HG03469 (cell line): ENCODE measurements around the gene SPATA21.
"Not testable (repeated sequence)": the region's sequence is repeated elsewhere in the genome, so short reads cannot be mapped to it uniquely, and the experiment has no call there.

Source experiments
- ATAC-seq: cut with Tn5 transposase; IDR thresholded peaks from one replicate; pipeline ENCODE4 v1.9.1; 2021; ENCODE audit warnings: mild to moderate bottlenecking, moderate library complexity, moderate number of reproducible peaks; ENCODE audit not compliant: unreplicated experiment

SPATA21 gene, protein sequence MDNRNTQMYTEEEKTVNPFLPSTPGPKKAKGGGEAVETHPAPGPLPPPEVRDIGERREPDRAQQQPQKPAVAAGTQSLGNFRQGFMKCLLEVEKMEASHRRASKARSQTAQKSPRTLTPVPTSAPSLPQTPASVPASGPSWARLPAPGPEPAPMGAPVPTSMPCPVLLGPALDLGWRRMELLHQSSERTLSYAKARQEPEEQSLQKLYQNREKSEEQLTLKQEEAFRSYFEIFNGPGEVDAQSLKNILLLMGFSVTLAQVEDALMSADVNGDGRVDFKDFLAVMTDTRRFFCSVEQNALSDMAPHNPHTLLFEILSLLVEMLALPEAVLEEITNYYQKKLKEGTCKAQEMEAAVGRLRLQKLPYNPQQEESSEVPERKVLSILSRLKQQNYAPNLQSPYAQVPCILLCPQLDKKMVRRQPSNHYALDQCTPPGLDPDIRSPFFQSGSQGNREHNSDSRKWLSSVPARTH

DNA sequence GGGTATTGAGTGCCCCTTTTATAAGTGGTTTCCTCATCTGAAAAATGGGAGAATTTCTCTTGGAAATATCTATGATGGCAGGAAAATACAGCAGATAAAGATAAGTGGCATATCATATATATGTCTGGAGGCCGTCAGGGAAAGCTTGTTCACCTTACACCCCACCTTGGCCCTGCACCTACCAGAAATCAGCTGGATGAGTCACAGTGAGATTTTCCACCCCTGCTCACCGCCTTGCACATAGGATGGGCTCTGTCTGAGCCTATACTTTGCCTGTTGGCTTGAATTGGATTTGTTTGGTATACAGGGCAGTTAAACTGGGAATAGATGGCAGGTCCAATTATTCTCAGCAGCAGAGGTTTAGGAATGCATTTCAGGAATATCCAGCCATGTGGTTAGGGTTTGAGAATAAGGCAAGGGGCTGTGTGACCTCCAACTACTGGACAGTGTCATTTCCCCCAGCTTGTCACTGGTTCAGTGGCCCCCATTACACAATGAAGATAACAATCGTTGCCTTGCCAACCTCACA, at the start of gene SPATA21:
Gene SPATA21, minus strand, starts transcription at position 479 of the 529 bp plus-strand sequence. CDS start 6,053 bp downstream, outside the sequence.
- ATAC-seq, result no peak

DNA sequence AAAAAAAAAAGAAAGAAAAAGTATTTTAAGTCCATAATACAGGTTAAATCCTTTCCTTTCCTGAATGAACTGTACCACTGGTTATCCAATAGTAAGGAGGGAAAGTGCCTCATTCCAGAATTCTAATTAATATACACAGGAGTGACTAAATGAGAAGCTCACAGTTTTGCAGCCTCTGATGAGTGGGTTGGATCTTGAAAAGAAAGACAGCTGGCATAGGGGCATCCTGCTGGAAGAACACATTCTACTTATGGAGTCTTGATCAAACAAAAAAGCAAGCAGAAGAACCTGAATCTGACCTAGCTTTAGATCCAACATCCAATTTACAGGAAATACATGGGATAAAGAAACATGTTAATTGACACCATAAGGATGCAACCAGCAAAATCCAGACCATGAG, 49.8 kb upstream of the SPATA21 start:
- not testable (repeated sequence) for ATAC-seq

DNA sequence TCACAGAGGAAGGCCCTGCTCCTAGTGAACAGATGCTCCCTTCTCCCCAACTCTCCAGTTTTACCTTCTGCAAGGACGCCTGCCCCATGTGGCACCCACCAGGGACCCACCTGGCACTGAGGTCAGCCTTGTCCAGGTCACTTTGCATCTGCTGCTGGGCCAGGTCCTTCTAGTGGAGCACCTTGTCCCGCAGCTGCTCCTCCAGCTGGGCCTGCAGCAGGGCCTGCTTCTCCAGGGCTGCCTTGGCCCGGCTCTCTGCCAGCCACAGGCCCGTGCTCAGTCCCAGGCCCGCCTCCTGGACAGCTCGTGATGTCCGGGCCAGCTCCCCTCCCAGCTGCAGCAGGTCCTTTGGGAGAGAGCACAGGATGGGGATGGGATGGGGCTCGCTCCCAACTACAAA, 49.1 kb upstream of the SPATA21 start:
- ATAC-seq, result not testable (repeated sequence)

DNA sequence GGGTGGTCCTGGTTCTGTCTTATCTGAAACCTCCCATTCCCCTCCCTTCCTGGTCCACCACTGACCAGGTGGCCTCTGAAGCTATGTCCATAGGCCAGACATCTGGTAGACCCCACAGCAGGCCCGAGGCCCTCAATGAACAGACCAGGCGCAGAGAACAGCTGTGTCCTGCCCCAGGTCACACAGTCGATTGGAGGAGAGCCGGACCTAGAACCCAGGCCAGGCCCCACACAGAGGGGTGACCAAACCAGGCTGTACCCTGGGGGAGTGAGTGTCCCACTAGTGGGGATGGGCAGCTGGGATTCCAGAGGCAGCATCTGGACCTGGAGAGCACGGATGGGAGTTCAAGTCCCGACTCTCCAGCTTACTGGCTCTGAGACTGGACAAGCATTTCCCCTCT, 47.7 kb upstream of the SPATA21 start:
- no peak for ATAC-seq

DNA sequence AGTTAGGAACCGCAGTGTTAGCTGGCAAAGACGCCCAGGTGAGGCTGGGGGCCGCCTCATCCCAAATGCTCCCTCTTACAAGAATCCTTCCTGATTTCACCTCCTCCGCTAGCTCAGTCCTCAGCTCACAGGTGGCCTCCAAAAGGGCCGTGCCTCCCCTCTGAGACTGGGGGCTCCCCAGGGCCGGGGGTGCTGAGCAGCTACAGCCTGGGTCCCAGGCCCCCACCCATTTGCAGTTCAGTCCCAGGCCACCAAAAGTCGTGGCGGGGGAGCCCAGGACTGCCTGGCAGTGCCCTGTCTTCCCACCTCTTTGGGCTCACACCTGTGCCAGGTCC, 47.2 kb upstream of the SPATA21 start:
- ATAC-seq, result no peak

DNA sequence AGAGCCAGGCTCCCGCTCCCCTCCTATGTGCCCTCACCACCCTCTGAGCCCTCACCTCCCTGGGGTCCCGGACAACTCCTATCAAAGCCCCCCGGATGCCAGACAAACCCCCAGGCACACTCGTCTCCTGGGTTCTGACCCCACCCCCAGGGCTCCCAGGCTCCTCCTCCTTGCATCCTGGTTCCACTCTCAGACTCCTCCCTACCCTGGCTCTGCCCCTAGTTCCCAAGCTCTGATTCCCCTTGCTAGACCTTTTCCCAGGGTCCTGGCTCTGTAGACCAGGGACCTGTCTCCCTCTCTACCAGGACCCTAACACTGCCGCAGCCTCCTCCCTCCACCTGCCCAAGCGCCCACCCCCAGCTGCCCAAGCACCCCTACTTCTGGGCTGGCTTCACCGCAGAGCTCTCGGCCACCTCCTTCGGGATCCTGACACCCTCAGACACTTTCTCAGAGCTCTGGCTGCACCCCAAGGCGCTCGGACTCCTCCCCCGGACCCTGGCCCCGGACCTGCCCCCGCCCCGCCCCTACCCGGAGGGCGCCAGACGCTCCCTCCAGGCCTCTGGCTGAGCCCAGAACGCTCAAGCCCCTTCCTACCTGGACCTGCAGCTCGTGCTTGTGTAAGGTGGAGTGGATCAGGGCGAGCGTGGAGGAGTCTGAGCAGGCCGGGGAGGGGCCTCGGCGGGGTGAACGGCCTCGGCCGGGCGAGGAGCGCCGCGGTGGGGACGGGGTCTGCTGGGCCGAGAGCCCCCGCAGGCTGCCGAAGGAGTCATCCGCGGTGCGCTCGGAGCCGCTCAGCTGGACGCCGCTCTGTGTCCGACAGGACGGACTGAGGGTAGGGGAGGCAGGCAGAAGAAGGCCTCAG, 46.6 kb upstream of the SPATA21 start:
- ATAC-seq, result not testable (repeated sequence)

DNA sequence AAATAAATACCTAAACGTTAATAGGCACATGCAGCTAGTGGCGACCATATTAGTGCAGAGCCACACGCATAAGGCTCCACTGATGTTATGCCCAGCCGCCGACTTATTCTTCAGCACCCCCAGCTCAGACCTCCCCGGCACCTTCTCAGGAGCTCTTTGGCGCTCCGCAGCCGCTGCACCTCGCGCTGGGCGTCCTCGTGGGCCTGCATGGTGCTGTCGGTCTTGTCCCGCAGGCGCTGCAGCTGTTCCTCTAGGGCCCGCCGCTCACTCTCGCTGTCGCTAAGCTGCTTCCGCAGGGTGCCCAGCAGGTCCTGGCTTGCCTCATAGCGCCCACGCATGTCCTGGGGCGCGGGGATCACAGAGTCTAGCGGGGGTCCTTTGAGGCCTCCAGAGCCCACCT, 45.9 kb upstream of the SPATA21 start:
- not testable (repeated sequence) for ATAC-seq

DNA sequence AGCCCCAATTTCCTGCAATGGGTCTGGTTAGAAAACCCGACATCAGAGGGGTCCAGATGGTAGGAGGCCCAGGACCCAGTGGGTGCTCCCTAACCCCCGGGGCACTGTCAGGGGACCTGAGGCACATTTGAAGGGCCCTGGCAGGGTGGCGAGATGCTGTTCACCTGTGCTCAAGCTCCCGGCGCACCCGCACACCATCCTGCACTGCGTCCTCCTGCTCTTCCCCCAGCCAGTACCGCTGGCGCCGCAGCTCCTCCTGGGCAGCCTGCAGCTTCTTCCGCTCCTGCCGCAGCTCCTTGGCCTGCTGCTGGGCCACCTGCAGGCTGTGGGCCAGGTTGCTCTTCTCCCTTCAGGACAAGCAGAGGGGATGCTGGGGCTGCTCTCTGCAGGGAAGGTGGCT, 40.9 kb upstream of the SPATA21 start:
- no peak for ATAC-seq

DNA sequence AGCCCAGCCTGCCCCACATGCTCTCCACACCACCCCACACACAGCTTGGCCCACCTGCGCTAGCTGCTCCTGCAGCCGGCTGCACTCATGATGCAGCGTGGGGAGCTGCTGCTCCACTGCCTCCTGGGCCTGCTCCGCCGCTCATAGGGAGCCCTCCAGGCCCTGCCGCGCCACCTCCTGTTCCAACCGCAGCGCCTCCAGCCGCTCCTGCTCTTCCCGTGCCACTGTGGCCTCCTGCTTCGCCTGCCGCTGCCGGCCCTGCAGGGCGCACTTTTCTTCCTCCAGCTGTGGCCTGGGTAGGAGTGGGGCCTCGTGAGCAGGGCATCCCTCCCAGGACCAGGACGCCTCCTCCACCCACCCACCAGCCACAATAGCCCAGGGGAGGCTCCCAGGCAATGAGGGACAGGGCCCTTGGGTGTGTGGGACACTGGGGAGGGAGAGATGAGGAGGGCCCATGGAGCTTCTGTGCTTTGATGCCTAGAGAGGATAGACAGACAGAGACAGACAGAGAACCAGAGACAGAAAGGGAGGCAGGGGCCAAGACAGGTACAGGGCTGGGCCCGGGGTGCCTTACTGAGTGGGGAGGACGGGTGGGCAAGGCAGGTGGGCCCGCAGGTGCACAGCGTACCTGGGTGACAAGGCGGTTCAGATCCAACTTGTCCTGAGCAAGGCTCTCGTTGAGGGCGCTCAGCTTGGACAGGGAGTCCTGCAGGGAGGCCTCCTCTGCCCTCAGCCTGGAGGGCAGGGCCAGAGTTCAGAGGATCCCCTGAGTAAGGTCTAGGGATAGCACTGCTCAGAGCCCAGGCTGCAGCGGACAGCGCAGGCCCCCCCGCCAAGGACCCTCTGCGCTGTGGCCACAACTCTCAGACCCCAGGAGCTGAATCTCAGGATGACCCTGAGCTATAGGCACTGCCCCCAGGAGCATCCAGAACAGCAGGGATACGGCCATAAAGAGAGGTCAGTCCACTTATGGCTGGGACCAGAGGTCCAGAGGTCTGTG, 38.8 kb upstream of the SPATA21 start:
- not testable (repeated sequence) for ATAC-seq

DNA sequence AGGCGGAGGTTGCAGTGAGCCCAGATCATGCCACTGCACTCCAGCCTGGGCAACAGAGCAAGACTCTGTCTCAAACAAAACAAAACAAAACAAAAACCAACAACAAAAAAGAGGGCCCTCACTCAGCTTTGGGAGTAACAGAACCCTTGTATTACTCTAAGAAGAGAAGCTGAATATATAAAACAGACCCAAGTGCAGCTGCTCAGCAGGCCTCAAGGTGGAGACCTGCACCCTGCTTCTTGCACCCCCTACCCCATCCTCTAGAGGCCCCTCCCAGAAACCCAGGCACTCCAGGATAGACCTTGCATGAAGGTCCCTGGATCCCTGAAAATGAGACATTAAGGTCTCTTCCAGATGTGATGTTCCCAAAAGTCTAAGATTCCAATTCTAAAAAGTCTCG, 37.7 kb upstream of the SPATA21 start:
- not testable (repeated sequence) for ATAC-seq

DNA sequence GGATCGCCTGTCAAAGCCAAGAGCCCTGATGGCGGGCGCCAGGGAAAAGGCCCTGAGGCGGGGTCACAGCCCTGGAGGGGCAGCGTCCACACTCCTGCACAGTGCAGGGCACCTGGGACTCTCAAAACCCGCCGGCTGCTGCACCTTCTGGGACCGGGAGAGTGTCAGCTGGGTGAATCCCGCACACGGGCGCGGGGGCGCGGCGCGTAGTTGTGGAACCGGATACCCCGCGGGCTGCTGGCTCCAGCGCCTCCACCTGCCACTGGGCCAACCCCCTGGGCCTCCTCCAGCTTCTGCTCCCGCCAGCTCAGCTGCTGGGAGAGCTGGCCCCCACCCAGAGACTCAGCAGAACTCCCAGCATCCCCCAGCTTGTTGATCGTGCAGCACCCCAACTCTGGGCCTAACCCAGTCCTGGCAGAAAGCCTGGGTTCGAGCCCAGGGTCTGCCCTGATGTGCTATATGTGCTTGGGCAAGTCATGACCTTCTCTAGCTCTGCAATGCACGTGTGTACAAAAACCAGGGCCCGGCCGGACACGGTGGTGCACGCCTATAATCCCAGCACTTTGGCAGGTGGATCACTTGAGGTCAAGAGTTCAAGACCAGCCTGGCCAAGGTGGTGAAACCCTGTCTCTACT, 37.1 kb upstream of the SPATA21 start:
- no peak for ATAC-seq

DNA sequence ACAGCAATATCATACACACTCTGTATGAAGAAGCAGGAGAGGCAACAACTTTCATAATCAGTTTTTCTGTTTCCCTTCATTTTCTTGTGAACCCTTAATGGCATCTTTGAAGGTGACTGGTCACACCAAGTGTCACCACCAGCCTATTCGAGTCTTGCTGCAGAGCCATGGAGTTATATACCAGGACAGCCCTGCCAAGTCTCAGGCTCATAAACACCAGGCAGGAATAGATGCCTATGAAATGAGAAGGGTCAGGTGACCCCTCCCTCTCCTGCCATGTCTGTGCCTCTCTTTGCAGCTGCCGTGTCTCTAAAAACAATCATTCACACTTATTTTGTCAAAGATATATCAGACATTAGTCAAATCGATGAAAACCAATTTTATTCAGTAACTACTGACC, 31.3 kb upstream of the SPATA21 start:
- no peak for ATAC-seq

DNA sequence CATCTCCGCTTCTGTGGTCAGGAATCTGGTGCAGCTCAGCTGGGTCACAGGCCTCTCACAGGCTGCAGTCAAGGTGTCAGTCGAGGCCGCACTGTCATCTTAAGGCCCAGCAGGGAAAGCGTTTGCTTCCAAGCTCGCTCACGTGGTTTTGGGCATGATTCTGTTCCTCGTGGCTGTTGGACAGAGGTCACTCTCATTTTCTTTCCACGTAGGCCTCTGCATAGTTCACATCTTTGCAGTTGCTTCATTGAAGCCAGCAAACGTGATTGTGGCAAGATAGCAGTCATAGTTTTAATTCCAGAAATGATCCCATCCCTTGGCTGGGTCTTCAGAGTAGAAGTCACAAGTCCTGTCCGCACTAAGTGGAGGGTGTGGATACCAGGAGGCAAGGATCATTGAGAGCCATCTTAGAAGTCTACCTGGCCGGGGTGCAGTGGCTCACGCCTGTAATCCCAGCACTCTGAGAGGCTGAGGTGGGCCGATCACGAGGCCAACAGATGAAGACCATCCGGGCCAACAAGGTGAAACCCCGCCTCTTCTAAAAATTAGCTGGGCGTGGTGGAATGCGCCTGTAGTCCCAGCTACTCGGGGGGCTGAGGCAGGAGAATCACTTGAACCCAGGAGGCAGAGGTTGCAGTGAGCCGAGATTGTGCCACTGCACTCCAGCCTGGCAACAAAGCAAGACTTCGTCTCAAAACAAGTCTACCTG, 27.8 kb upstream of the SPATA21 start:
- ATAC-seq, result no peak

DNA sequence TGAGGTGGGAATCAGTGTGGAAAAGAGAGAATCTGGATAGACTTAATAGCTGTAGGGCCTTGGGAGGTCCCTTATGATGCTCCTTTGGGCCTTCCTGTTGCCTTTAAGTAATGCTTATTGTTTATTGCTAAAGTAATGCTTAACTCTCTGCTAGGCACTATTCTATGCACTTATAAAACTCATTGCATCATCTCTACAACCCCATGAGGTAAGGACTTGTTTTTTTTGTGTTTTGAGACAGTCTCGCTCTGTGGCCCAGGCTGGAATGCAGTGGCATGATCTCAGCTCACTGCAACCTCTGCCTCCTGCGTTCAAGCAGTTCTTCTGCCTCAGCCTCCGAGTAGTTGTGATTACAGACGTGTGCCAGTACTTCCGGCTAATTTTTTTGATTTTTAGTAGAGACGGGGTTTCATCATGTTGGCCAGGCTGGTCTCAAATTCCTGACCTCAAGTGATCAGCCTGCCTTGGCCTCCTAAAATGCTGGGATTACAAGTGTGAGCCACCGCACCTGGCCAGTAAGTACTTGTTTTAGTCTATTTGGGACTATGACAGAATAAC, 25.6 kb upstream of the SPATA21 start:
- ATAC-seq, result no peak

DNA sequence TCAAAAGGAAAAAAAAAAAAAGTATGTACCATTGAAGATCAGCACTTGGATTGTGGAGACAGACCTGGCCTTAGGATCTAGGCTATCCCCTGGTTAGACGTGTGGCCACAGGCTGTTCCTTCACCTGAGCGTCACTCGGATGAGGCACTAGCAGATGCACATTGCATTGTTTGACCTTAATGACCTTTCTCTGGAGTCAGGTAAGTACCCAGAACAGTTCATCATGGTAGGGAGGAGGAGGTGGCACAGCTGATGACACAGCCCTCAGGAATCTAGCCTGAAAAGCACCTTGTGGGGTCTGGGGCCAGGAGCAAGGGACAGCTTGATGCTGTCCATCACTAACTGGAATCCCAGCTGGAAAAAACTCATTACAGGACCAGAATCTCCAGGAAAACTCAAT, 24.5 kb upstream of the SPATA21 start:
- ATAC-seq, result no peak

DNA sequence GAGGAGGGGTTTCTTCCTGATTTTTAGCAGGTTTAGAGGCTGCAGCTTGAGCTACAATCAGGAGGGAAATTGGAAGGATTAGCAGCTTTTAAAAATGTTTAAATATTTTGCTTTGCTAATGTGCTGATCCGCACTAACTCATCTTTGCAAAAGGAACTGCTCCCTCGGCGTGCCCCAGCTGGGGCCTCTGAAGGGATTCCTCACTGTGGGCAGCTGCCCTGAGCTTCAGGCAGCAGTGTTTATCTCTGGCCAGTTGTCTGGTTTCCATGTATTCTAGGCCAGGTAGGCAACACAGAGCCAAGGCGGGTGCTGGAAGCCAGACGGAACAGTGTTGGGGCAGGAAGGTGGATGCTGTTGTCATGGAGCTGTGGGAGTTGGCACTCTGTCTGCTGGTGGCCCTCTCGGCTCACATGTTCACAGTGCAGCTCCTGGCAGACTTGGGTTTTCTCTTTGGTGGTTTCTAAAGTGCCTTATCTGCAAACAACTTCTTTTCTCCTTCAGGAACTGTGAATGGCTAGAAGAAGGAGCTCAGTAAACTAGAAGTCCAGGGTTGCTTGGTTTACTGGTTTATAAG, 22.2 kb upstream of the SPATA21 start:
- no peak for ATAC-seq

DNA sequence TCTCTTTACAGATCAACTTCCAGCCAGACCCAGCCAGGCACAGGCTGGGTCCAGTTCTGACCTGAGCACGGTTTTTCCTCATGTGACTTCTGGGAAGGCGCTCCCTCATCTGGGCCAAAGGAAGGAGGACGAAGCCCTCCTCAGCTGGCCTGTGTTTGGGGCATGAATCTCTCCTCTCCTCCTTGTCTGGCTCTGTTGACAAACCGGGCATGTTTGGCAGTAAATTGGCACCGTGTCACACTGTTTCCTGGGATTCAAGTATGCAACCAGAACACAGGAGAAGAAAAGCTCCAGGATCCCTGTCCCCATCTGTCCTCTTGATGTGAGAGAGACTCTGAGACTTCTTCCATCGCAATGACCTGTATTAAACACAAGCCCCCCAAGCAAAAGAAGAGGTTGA, 21.6 kb upstream of the SPATA21 start:
- no peak for ATAC-seq

DNA sequence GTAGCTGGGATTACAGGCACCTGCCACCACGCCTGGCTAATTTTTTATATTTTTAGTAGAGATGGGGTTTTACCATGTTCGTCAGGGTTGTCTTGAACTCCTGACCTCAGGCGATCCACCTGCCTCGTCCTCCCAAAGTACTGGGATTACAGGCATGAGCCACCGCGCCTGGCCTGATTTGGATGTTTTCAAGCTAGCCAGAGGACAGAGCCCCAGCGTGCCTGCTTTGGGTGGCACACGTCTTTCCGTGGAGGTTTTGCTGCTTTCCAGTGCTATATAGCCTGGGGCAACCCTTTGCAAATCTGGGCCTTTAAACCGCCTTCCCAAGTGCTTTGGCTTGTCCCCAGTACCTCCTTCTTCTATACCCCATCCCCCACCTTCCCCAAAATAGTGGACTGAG, 18.9 kb upstream of the SPATA21 start:
- not testable (repeated sequence) for ATAC-seq

DNA sequence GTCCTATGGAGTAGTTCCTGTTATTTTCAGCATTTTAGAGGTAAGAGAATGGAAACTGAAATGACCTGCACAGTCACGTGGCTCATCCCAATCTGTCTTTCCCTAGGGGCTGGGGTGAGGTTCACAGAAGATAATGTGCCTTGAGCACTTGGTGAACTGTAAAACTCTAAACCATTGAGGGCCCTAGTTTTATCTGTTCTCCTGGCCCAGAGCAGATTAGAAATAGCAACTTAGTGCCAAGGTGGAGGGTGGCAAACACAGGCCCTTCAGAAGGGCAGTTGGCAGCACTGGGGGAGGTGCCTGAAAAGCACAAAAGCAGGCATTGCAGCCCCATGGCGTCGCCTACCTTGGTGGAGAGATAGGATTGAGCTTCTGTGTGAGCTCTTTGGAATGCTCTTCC, 17.7 kb upstream of the SPATA21 start:
- ATAC-seq, result not testable (repeated sequence)
